ENCODE measurements around the gene RAPGEF3. TPM values are rescaled to one million over a fixed set of nuclear protein-coding genes. Genes with fewer than 3 reads are reported as not detected.
A peak's percentile ranks its signal among the peaks of the same experiment; 100 is the strongest.

Gene RAPGEF3
- total RNA-seq, 2 donors from 2014 or later, result 27.3 to 35.9 TPM

DNA sequence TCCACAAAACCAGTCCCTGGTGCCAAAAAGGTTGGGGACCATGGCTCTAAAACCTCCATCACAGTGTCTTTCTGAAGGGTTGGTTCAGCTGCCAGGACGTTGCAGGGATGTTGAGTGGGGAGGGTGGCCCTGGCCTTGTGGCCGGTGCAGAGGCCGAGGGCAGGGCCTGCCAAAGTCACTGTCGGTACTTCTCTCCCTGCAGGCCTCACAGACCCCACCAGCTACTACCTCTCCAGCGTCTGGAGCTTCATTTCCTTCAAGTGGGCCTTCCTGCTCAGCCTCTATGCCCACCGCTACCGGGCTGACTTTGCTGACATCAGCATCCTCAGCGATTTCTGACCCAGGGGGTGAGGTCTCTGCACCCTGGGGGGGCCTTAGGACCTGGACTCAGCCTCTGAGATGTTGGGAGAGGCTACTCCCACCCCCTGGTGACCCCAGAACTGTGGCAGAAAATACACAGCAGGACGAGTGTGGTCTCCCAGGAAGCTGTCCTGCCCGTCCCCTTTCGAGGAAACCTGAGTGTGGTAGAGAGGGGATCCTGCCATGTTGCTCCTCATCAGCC is 21.3 kb upstream of the RAPGEF3 start:
- ATAC-seq, result peak in 1 of 2 donors; percentile 2
- intact Hi-C loops (cut with DNase I), result loop anchor here (2.0 to 5.0 kb wide), 3 partner anchors 57 to 65 kb away; no protein-coding TSS in a partner anchor
- no peak for DNase-seq

- intact Hi-C loops (cut with DNase I), result loop anchor here (2.0 to 5.0 kb wide), 3 partner anchors 58 to 65 kb away; no protein-coding TSS in a partner anchor
- ATAC-seq (peak; percentile 67 to 80), DNase-seq (peak; percentile 85)
Observed at GRCh38 chr12:47779301-47779942, 20.7 kb upstream of the RAPGEF3 start.

- DNase-seq (no peak), ATAC-seq (no peak)
- intact Hi-C loops (cut with DNase I), result loop anchor here (2.0 to 5.0 kb wide), 3 partner anchors 58 to 64 kb away; no protein-coding TSS in a partner anchor
Observed at GRCh38 chr12:47778881-47779280, 20.2 kb upstream of the RAPGEF3 start.

DNA sequence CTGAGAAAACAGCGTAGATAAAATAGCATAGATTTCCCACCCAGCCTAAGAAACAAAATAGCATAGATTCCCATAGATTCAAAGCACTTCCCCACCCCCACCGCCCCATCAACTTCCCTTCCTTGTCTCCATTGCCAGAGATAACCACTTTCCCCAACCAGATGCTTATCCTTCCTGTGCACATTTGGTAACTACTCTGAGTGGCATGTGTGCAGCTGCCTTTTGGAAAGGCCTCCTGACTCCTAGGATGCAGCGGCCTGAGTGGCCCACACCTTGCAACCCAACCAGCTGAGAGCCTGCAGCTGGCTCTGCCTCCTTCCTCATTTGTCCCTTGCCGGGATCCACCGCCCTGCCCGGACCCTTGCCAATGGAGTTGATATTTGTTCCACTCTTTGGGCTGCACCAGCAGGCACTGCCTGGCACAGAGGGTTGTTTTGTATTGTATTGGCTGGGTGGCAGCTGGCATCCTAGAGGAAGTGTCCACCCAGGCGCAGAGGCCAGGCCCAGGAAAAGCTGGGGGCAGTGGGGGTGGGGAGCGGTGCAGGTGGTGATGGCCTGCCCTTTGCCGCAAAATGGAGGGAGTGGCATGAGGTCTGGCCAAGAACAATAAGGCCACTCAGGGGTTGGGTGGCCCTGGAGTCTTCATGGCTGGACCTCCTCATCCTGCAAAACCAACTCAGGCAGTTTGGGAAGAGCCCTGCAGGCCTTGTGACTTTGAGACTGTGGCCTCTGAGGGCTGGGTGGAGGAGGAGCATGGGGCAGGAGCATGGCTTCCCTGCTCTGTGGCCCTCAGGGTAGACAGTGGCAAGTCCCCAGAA is 19.3 kb upstream of the RAPGEF3 start:
- peak in 1 of 2 donors; percentile 2 for ATAC-seq
- no peak for DNase-seq
- intact Hi-C loops (cut with DNase I), result loop anchor here (2.0 to 5.0 kb wide), 3 partner anchors 59 to 63 kb away; no protein-coding TSS in a partner anchor

DNA sequence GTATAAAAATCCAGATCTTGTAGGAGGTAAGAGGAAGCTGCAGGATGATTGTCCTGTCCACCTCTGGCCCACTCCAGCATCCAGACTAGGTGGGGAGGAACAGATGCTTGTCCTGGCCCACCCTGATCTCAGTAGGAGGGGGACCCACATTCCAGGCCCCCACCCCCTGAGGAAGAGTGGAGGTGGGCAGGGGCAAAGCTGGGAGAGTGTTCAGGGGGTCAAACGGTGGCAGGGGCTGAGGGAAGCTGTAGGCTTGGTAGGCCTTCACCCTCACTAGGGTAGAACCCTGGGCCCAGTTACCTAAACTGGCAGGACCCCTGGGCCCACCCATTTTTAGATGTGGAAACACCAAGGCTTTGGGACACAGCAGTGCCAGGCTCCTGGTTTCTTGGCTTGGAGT is 18.5 kb upstream of the RAPGEF3 start:
- intact Hi-C loops (cut with DNase I), result loop anchor here in 1 of 2 donors (5.0 kb wide), 1 partner anchor 60 kb away; no protein-coding TSS in a partner anchor
- ATAC-seq (no peak), DNase-seq (no peak)

GRCh38 chr12:47776471-47777143 is 17.9 kb upstream of the RAPGEF3 start:
- intact Hi-C loops (cut with DNase I), result loop anchor here in 1 of 2 donors (5.0 kb wide), 1 partner anchor 61 kb away; no protein-coding TSS in a partner anchor
- no peak for ATAC-seq
- DNase-seq, result no peak

- ATAC-seq (no peak), DNase-seq (no peak)
- intact Hi-C loops (cut with DNase I), result loop anchor here in 1 of 2 donors (5.0 kb wide), 1 partner anchor 62 kb away; no protein-coding TSS in a partner anchor
Observed at GRCh38 chr12:47775100-47775911, 16.6 kb upstream of the RAPGEF3 start.

GRCh38 chr12:47774663-47775062 is 16.0 kb upstream of the RAPGEF3 start:
- intact Hi-C loops (cut with DNase I), result loop anchor here in 1 of 2 donors (5.0 kb wide), 1 partner anchor 63 kb away; no protein-coding TSS in a partner anchor
- DNase-seq (no peak), ATAC-seq (no peak)

DNA sequence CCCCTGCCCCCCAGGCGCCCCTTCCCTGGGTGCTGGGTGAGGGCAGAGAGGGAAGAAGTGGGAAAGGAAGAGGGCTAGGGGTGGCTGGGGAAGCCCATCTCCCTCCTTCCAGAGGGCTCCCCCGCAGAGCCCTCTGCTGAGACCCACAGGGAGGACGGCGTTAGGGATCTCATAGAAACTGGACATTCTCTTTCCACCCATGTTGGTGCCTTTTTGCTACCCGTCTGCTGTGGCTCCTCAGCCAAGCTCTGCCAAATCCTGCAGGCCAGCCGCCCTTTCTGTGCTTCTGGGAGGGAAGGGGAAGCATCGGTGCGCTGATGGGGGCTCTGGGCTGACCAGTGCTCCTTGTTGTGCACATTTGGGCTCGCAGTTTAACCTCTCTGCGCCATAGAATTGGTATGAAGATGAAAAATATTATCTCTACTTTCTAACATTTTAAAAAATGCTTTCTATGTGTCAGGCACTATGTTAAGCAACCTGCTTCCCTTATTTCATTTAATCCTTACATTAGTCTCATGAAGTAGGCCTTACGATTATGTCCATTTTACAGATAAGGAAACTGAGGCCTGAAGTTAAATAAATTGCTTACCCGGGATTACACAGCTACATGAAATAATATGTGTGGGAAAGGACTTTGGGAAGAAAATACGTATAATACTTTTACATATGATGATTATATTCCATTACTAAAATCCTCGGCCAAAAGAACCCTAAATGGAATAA is 15.3 kb upstream of the RAPGEF3 start:
- intact Hi-C loops (cut with DNase I), result no loop called here

DNA sequence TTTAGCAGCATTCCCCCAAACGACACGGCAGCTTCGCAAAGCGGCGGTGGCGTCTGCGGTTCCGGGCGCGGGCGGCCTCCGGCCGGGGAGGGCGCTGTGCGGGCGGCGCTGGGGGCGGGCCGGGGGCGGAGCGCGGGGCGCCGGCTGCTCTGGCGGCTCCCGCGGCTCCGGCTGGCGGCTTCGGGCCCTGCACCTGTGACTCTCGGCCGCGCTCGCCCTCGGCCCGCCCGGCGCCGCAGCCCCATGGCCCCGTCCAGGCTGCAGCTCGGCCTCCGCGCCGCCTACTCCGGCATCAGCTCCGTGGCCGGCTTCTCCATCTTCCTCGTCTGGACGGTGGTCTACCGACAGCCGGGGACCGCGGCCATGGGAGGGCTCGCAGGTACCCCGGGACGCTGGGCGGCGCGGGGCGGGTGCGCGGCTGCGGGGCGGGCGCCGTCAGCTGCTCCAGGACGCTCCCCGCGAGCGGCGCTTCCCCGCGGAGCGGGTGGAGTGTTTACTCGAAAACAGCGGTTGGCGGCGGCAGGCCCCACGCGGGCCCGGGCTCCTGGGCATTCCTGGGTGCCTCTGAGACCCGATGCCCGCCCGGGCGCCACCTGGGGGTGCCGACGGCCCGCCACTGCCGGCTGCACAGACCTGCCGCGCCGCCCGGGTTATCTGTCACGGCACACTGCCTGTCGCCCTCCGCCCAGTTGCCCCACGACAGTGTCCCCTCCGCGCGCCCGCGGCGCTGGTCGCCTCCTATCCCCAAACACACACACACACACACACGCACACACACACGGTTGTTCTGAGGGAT is 14.6 kb upstream of the RAPGEF3 start, which contains the start of gene SLC48A1:
SLC48A1 (plus strand) TSS at position 177 of the 796 bp plus-strand sequence; CDS start at position 244, 67 bp downstream.
- peak; percentile 84 for DNase-seq
- peak; percentile 78 to 92 for ATAC-seq
- intact Hi-C loops (cut with DNase I), result no loop called here

More for the DNA sequence above, 15.3 kb upstream of the RAPGEF3 start:
- DNase-seq, result no peak
- peak; percentile 1 for ATAC-seq

DNA sequence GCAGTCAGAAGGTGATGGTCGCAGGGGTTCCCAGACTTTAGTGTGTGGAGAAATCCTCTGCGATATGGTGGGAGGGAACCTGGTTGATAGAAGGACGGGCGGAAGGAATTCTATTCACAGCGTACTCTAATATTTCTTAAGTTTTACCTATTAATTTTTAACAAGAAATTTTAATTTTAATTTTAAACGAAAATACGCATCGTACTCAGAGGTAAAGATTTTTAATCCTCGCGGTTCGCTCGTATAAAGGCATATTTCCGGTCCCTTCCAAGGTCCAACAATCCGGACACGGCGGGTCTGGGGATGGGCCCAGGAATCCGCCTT is 14.0 kb upstream of the RAPGEF3 start:
- ATAC-seq (no peak), DNase-seq (no peak)
- intact Hi-C loops (cut with DNase I), result no loop called here

DNA sequence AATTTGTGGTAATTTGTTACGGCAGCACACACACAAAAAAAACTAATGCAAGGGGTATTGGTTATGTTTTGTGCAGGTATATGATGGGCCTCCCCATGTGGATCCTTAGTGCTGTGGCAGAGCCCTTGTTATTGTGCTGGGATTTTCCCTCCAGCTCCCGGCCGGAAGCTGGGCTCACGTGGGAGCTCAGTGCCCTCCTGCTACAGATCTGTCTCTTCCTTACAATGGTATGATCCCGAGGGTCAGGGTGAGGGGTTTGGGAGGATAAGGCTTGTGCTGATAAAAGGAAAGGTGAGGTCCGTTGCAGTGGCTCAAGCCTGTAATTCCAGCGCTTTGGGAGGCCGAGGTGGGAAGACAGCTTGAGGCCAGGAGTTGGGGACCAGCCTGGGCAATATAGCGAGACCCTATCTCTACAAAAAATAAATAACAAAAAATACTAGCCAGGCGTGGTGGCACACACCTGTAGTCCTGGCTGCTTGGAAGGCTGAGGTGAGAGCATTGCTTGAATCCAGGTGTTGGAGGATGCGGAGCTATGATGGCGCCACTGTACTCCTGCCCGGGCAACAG is 13.5 kb upstream of the RAPGEF3 start:
- DNase-seq (no peak), ATAC-seq (no peak)
- intact Hi-C loops (cut with DNase I), result no loop called here

DNA sequence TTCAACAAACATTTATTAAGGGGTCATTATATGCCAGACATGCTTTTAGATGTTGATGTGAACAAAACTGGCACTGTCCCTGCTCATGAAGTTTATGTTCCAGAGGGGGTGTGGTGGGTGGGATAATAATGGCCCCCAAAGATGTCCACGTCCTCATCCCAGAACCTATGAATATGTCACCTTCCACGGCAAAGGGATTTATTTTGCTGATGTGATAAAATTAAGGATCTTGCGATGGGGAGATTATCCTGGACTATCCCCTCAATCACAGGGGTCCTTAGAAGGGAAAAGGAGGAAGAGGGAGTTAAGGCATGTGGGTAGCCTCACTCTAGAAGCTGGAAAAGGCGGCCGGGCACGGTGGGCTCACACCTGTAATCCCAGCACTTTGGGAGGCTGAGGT is 12.6 kb upstream of the RAPGEF3 start:
- ATAC-seq (no peak), DNase-seq (no peak)
- intact Hi-C loops (cut with DNase I), result no loop called here

- DNase-seq, result no peak
- intact Hi-C loops (cut with DNase I), result no loop called here
Observed at GRCh38 chr12:47770086-47770726, 11.5 kb upstream of the RAPGEF3 start.

GRCh38 chr12:47769234-47770085 is 10.8 kb upstream of the RAPGEF3 start:
- DNase-seq (no peak), ATAC-seq (no peak)
- intact Hi-C loops (cut with DNase I), result loop anchor here in 1 of 2 donors (5.0 kb wide), 1 partner anchor 52 kb away; no protein-coding TSS in a partner anchor

More at GRCh38 chr12:47770086-47770726, 11.5 kb upstream of the RAPGEF3 start:
- ATAC-seq, result peak in 1 of 2 donors; percentile 33

All from left cardiac atrium (tissue), 4 donors.